ENCODE data around the gene CNNM4.
A peak's percentile ranks its signal among the peaks of the same experiment; 100 is the strongest.

DNA sequence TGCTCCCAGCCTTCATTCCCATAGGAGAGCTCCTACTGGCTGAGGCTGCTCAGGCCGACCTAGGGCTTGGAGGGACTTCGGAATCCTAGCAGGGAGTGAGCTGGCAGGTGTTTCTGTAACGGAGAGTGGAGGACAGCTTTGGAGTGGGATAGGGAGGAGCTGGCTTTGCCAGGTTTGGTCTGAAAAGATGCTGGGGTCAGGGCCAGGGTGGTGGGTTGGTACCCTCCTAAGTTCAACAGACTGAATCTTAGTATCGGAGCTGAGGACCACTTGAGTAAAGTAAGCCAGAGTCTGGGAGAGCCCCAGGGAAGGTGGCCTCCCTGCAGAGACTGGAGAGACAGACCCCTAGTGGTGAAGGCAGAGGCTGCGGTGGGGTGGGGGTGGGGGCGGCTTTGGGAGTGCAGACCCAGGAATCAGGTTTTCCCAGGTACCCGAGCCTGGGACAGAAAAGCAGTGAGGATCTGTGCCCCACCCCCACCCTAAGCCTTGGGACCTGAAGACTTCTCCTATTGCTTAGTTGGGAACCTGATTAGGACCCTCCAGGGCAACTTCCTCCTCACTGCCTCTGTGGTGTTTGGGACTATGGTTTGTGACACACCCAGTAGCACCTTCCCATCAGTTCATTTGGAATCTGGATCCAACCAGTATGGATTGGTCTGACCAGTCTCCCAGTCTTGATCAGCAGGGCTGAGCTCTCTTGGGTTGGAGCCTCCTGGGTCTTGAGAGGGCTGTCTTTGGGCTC is 3.0 kb downstream of the CNNM4 start:
- TF ChIP-seq, protein P1, sequence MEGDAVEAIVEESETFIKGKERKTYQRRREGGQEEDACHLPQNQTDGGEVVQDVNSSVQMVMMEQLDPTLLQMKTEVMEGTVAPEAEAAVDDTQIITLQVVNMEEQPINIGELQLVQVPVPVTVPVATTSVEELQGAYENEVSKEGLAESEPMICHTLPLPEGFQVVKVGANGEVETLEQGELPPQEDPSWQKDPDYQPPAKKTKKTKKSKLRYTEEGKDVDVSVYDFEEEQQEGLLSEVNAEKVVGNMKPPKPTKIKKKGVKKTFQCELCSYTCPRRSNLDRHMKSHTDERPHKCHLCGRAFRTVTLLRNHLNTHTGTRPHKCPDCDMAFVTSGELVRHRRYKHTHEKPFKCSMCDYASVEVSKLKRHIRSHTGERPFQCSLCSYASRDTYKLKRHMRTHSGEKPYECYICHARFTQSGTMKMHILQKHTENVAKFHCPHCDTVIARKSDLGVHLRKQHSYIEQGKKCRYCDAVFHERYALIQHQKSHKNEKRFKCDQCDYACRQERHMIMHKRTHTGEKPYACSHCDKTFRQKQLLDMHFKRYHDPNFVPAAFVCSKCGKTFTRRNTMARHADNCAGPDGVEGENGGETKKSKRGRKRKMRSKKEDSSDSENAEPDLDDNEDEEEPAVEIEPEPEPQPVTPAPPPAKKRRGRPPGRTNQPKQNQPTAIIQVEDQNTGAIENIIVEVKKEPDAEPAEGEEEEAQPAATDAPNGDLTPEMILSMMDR (IDR thresholded peaks at IDR 0.05) = peak in 3 of 4 donors; percentile 22 to 28 (median 27)
- TF ChIP-seq POLR2A (IDR thresholded peaks at IDR 0.05) = no peak

All from right lobe of liver (tissue), 4 donors.